ENCODE data around the gene MYH3. TPM values are rescaled to one million over a fixed set of nuclear protein-coding genes. Genes with fewer than 3 reads are reported as not detected.

Gene MYH3
- total and polyA plus RNA-seq, 10 donors, result 2.2 to 9.0 (median 4.9) TPM

DNA sequence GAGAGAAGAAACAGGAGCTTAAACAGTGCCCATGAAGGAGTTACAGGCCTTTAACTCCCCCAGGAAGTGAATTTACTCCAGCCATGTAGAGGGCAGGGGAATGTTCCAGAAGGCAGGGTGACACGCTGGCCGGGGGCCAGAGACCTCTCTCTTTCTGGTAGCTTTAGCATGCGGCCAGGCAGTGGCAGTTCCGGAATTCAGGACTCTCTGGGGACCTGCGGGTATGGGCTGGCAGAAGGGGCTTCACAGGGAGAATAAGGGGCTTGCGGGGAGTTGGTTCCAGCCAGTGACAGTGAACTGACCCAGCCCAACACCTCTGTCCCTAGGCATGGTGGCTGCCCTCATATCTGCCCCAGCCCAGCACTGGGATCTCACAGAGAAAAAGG is 40.0 kb downstream of the MYH3 start:
- H3K4me1 ChIP-seq, result peaks cover 0 to 21% (median 0%) of the 10 kb centered on the region in 6 donors
- TF ChIP-seq POLR2A (IDR thresholded peaks at IDR 0.05) (no peak), CTCF (IDR thresholded peaks at IDR 0.05 in 8 of 11, conservative IDR thresholded peaks at IDR 0.05 in 3 of 11) (no peak), POLR2AphosphoS5 (IDR thresholded peaks at IDR 0.05) (no peak)
- WGBS, 5 donors, result 81 to 92% (median 90%) methylated on average over 6 of the region's 6 CpGs
- no peak overlapping the region for H3K27ac ChIP-seq
- intact Hi-C loops (cut with DNase I; ENCODE audit: low total_unique reads), result loop anchor here (10.0 kb wide), 1 partner anchor 652 kb away; no protein-coding TSS in a partner anchor
- H3K36me3 ChIP-seq, result no peaks in the 10 kb centered on the region
- no peak overlapping the region for H3K4me3 ChIP-seq
- peaks cover 0 to 5% (median 0%) of the 10 kb centered on the region in 7 donors for H3K27me3 ChIP-seq (replicated peaks in 1 of 7)
- no peaks in the 10 kb centered on the region for H3K9me3 ChIP-seq
- DNase-seq, result peak; percentile 57

GRCh38 chr17:10616502-10617119 is 40.5 kb downstream of the MYH3 start:
- Histone ChIP-seq H3K36me3 (no peaks in the 10 kb centered on the region), H3K4me1 (peaks cover 0 to 21% (median 0%) of the 10 kb centered on the region in 6 donors), H3K27me3 (replicated peaks in 1 of 7) (peaks cover 0 to 5% (median 0%) of the 10 kb centered on the region in 7 donors), H3K27ac (no peak overlapping the region), H3K9me3 (no peaks in the 10 kb centered on the region), H3K4me3 (no peak overlapping the region)
- DNase-seq, result peak; percentile 85
- intact Hi-C loops (cut with DNase I; ENCODE audit: low total_unique reads), result loop anchor here (10.0 kb wide), 1 partner anchor 652 kb away; no protein-coding TSS in a partner anchor
- 36 to 48% (median 40%) methylated on average over 9 of the region's 9 CpGs for WGBS, 5 donors
- TF ChIP-seq CTCF (IDR thresholded peaks at IDR 0.05 in 8 of 11, conservative IDR thresholded peaks at IDR 0.05 in 3 of 11), result peak; percentile 89 to 98 (median 94)
- no peak for TF ChIP-seq POLR2AphosphoS5 (IDR thresholded peaks at IDR 0.05)

DNA sequence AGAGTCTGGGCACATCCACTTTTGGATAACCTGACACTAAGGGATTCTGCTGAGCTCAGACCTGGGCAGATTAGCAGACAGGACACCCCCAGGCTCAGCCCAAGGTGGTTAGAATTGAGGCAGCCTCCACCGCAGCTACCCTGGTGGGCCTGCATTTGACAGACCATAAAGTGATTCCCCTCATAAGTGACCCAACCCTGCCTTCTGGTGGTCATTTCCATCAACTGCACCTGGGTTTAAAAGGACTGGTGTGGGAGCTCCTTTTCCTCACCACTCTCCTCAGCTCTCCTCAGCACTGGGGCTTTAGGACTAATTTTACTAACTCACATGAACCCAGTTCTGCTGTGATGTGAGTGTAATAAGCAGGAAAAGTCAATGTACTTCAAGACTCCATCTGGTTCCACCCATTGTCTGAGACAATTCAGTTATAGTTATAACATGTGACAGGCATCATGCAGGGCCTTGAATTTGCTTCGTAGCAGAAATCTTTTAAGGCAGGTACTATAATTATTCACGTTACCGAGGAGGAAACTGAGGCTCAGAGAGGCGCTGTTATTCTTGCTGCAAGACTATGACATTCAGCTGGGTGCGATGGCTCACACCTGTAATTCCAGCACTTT is 42.5 kb downstream of the MYH3 start:
- Histone ChIP-seq H3K9me3 (no peaks in the 10 kb centered on the region), H3K4me3 (no peak overlapping the region), H3K27me3 (replicated peaks in 1 of 7) (peaks cover 0 to 5% (median 0%) of the 10 kb centered on the region in 7 donors), H3K27ac (no peak overlapping the region), H3K4me1 (peaks cover 0 to 21% (median 0%) of the 10 kb centered on the region in 6 donors), H3K36me3 (no peaks in the 10 kb centered on the region)
- 65 to 77% (median 66%) methylated on average over 6 of the region's 6 CpGs for WGBS, 5 donors
- DNase-seq, result no peak
- intact Hi-C loops (cut with DNase I; ENCODE audit: low total_unique reads), result loop anchor here (2.0 to 10.0 kb wide), 3 partner anchors 287 to 690 kb away; no protein-coding TSS in a partner anchor
- TF ChIP-seq POLR2AphosphoS5 (IDR thresholded peaks at IDR 0.05) (no peak), CTCF (IDR thresholded peaks at IDR 0.05 in 8 of 11, conservative IDR thresholded peaks at IDR 0.05 in 3 of 11) (peak in 10 of 11 experiments; percentile 15 to 73 (median 67)), POLR2A (IDR thresholded peaks at IDR 0.05) (no peak)

Measured in spleen (tissue), 11 donors.